Tibial artery (tissue), 4 donors: Measurements from ENCODE around the gene DYNC2H1.

Experiments used
- DNase-seq, 2 donors: peaks; one replicate each; pipeline ENCODE4 v3.0.0-alpha.2; 2019
- H3K27ac ChIP-seq, 2 donors: fragments of 200-600 bp; sonication (generic) in 1 of 2; 1 replicate in 1 of 2; 2 replicates in 1 of 2; pipeline ENCODE4 v1.5.1; 2018 to 2019; ENCODE audit warnings: mild to moderate bottlenecking in 1 of 2
- H3K27me3 ChIP-seq, 2 donors: fragments of 200-600 bp; sonication (generic) in 1 of 2; one replicate each; pipeline versions ENCODE4 v1.5.1 to v1.6.0; 2016 to 2019
- H3K36me3 ChIP-seq, 3 donors: fragments of 200-600 bp; sonication (generic) in 2 of 3; one replicate each; pipeline ENCODE4 v1.5.1; 2016 to 2019; ENCODE audit warnings: mild to moderate bottlenecking in 2 of 3
- H3K4me1 ChIP-seq, 4 donors: fragments of 200-600 bp; sonication (generic) in 2 of 4; 1 replicate in 3 of 4; 2 replicates in 1 of 4; pipeline ENCODE4 v1.5.1; 2016 to 2019
- H3K4me3 ChIP-seq, 2 donors: fragments of 200-600 bp; sonication (generic) in 1 of 2; 1 replicate in 1 of 2; 2 replicates in 1 of 2; pipeline ENCODE4 v1.5.1; 2018 to 2019; ENCODE audit warnings: mild to moderate bottlenecking in 2 of 2
- H3K9me3 ChIP-seq, 3 donors: fragments of 200-600 bp; sonication (generic) in 1 of 3; one replicate each; pipeline ENCODE4 v1.5.1; 2016 to 2019
- CTCF ChIP-seq, 2 experiments: fragments of 200-600 bp in 1 of 2; fragments of 450-650 bp in 1 of 2; IDR thresholded peaks; one replicate each; pipeline ENCODE4 v1.5.1; 2017 to 2019; ENCODE audit warnings: antibody characterized with exemption in 2 of 2, mild to moderate bottlenecking in 1 of 2, moderate library complexity in 1 of 2
- intact Hi-C: fragments of 100-400 bp; cut with DNase I; formaldehyde crosslinking; loops from one replicate; pipeline ENCODE4 v1.15.0; 2023; ENCODE audit warnings: low total_unique reads

The DYNC2H1 gene

GRCh38 chr11:103108933-103109817 lies at the start of gene DYNC2H1:
Gene DYNC2H1 (plus strand): TSS chr11:103109426. CDS start chr11:103109575, 149 bp downstream.
- Histone ChIP-seq H3K27me3 (no peaks in the 10 kb centered on the region), H3K4me1 (peaks cover 0 to 23% (median 7%) of the 10 kb centered on the region in 4 donors), H3K9me3 (no peaks in the 10 kb centered on the region), H3K27ac (peak within 1 kb of the TSS; percentile 57 to 58), H3K36me3 (peaks cover 0 to 1% (median 0%) of the 10 kb centered on the region in 3 donors), H3K4me3 (peak within 1 kb of the TSS; percentile 55 to 64)
- intact Hi-C loops, result no loop called here
- peak; percentile 85 to 89 for DNase-seq
- TF ChIP-seq CTCF (IDR thresholded peaks at IDR 0.05), result peak; percentile 41 to 54

GRCh38 chr11:103061656-103062055 lies 47.6 kb upstream of the DYNC2H1 start:
- intact Hi-C loops, result no loop called here
- Histone ChIP-seq H3K4me1 (no peaks in the 10 kb centered on the region), H3K27me3 (no peaks in the 10 kb centered on the region), H3K9me3 (no peaks in the 10 kb centered on the region), H3K4me3 (no peak overlapping the region), H3K27ac (no peak overlapping the region), H3K36me3 (peaks cover 44 to 52% (median 52%) of the 10 kb centered on the region in 3 donors)
- DNase-seq, result no peak
- TF ChIP-seq CTCF (IDR thresholded peaks at IDR 0.05), result no peak

- no peaks in the 10 kb centered on the region for H3K4me1 ChIP-seq
- no peak for TF ChIP-seq CTCF (IDR thresholded peaks at IDR 0.05)
- no peak for DNase-seq
- H3K27ac ChIP-seq, result no peak overlapping the region
- no peaks in the 10 kb centered on the region for H3K27me3 ChIP-seq
- H3K36me3 ChIP-seq, result peaks cover 20 to 35% (median 24%) of the 10 kb centered on the region in 3 donors
- intact Hi-C loops, result no loop called here
- H3K9me3 ChIP-seq, result no peaks in the 10 kb centered on the region
- no peak overlapping the region for H3K4me3 ChIP-seq
These were observed 42.1 kb upstream of the DYNC2H1 start for GRCh38 chr11:103067118-103067517.

GRCh38 chr11:103069367-103069766 lies 39.9 kb upstream of the DYNC2H1 start:
- no peak for TF ChIP-seq CTCF (IDR thresholded peaks at IDR 0.05)
- no peak for DNase-seq

GRCh38 chr11:103070142-103070541 lies 39.1 kb upstream of the DYNC2H1 start:
- no peak overlapping the region for H3K4me3 ChIP-seq
- H3K27ac ChIP-seq, result no peak overlapping the region
- TF ChIP-seq CTCF (IDR thresholded peaks at IDR 0.05), result no peak
- intact Hi-C loops, result no loop called here
- no peak for DNase-seq
- H3K4me1 ChIP-seq, result no peaks in the 10 kb centered on the region
- H3K9me3 ChIP-seq, result no peaks in the 10 kb centered on the region
- H3K36me3 ChIP-seq, result peaks cover 5 to 14% (median 9%) of the 10 kb centered on the region in 3 donors
- H3K27me3 ChIP-seq, result no peaks in the 10 kb centered on the region

More at GRCh38 chr11:103069367-103069766, 39.9 kb upstream of the DYNC2H1 start:
- no peaks in the 10 kb centered on the region for H3K9me3 ChIP-seq
- no peaks in the 10 kb centered on the region for H3K27me3 ChIP-seq
- intact Hi-C loops, result no loop called here
- H3K36me3 ChIP-seq, result peaks cover 4 to 16% (median 12%) of the 10 kb centered on the region in 3 donors
- H3K4me3 ChIP-seq, result no peak overlapping the region
- no peaks in the 10 kb centered on the region for H3K4me1 ChIP-seq
- no peak overlapping the region for H3K27ac ChIP-seq
